PC-3 (cell line): ENCODE data around the gene CLRN3. TPM values are rescaled to one million over a fixed set of nuclear protein-coding genes. Genes with fewer than 3 reads are reported as not detected.

Experiments
- ATAC-seq: fragments of 200-7000 bp; cut with Tn5 transposase; 2 replicates; pipeline ENCODE4 v1.9.1; 2020; ENCODE audit warnings: mild to moderate bottlenecking, moderate library complexity
- BruUV-seq: library from RNA; stranded (reverse); fragments of 400-500 nt; replicated peaks from 2 replicates; lab custom pipeline; 2021; lab: Mats Ljungman, UMichigan
- CTCF ChIA-PET: fragments of 300-600 bp; sonication (Branson Sonifier 250); formaldehyde crosslinking; loops from one replicate; lab custom pipeline; 2022; ENCODE audit warnings: antibody characterized with exemption; lab: Charles Lee
- POLR2A ChIA-PET: fragments of 300-600 bp; sonication (Branson Sonifier 250); formaldehyde crosslinking; loops from one replicate; lab custom pipeline; 2022; ENCODE audit warnings: antibody characterized with exemption; ENCODE audit not compliant: unreplicated experiment; lab: Charles Lee
- DNase-seq: peaks from one replicate; pipeline ENCODE4 v3.0.0-alpha.2; 2015
- H2AFZ ChIP-seq: fragments of 300-600 bp; sonication (generic); 2 replicates; pipeline ENCODE4 v1.6.0; 2016; ENCODE audit warnings: antibody characterized with exemption, low read length
- H3F3A ChIP-seq: fragments of 300-600 bp; sonication (generic); one replicate; pipeline ENCODE4 v1.6.0; 2017; ENCODE audit warnings: antibody characterized with exemption, low read length, control low read depth, mild to moderate bottlenecking; ENCODE audit not compliant: unreplicated experiment
- H3K27ac ChIP-seq: fragments of 300-600 bp; sonication (generic); 2 replicates; pipeline ENCODE4 v1.5.1; 2016; ENCODE audit warnings: mild to moderate bottlenecking, low read length
- H3K27me3 ChIP-seq: fragments of 300-600 bp; sonication (generic); 2 replicates; pipeline ENCODE4 v1.6.1; 2016; ENCODE audit warnings: low read length, mixed read lengths
- H3K36me3 ChIP-seq: fragments of 300-600 bp; sonication (generic); 2 replicates; pipeline ENCODE4 v1.6.1; 2016; ENCODE audit warnings: low read depth, mixed run types, low read length, mixed read lengths
- H3K4me1 ChIP-seq: fragments of 300-600 bp; sonication (generic); 2 replicates; pipeline ENCODE4 v1.5.1; 2016; ENCODE audit warnings: low read length; ENCODE audit not compliant: insufficient read depth
- H3K4me2 ChIP-seq: fragments of 300-600 bp; sonication (generic); 2 replicates; pipeline ENCODE4 v1.6.0; 2016; ENCODE audit warnings: low read length
- H3K4me3 ChIP-seq: fragments of 300-600 bp; sonication (generic); 2 replicates; pipeline ENCODE4 v1.5.1; 2016; ENCODE audit warnings: mild to moderate bottlenecking, low read length, mixed read lengths
- H3K79me2 ChIP-seq: fragments of 300-600 bp; sonication (generic); 2 replicates; pipeline ENCODE4 v1.6.1; 2017; ENCODE audit warnings: low read length, mixed read lengths
- H3K9ac ChIP-seq: fragments of 300-600 bp; sonication (generic); 2 replicates; pipeline ENCODE4 v1.6.0; 2016; ENCODE audit warnings: mild to moderate bottlenecking, low read length
- H3K9me2 ChIP-seq: fragments of 300-600 bp; sonication (generic); replicated peaks from 2 replicates; pipeline ENCODE4 v1.6.1; 2016; ENCODE audit warnings: mixed run types, low read length, mixed read lengths
- H3K9me3 ChIP-seq: fragments of 300-600 bp; sonication (generic); 2 replicates; pipeline ENCODE4 v1.6.1; 2016; ENCODE audit warnings: low read length, mixed read lengths
- H4K20me1 ChIP-seq: fragments of 300-600 bp; sonication (generic); 2 replicates; pipeline ENCODE4 v1.6.1; 2016; ENCODE audit warnings: low read length, mixed read lengths
- CTCF ChIP-seq: fragments of 300-600 bp; sonication (generic); conservative IDR thresholded peaks from 2 replicates; pipeline ENCODE4 v1.5.1; 2017; ENCODE audit warnings: antibody characterized with exemption, low read depth, mild to moderate bottlenecking, low read length
- EZH2 ChIP-seq: fragments of 300-600 bp; sonication (generic); IDR thresholded peaks from one replicate; pipeline ENCODE4 v1.6.1; 2017; ENCODE audit warnings: antibody characterized with exemption, mild to moderate bottlenecking, low read length; ENCODE audit not compliant: unreplicated experiment
- EZH2phosphoT487 ChIP-seq: fragments of 300-600 bp; sonication (generic); IDR thresholded peaks from 2 replicates; pipeline ENCODE4 v1.6.1; 2018; ENCODE audit warnings: mild to moderate bottlenecking, antibody characterized with exemption, low read length, borderline replicate concordance
- intact Hi-C: fragments of 100-400 bp; cut with micrococcal nuclease; formaldehyde crosslinking; loops from 2 replicates; pipeline ENCODE4 v1.9.0; 2023
- total RNA-seq: library from RNA; depleted of rRNA; stranded (reverse); fragments of >200 nt; gene quantifications from 2 replicates; pipeline ENCODE4 v1.2.3, GENCODE V29; 2014

Gene CLRN3
- total RNA-seq, 1 experiment from 2014 or later = not detected

- Histone ChIP-seq H3K4me1 (peaks cover 12% of the 10 kb centered on the region), H3K9me2 (no peaks in the 10 kb centered on the region), H3K79me2 (no peaks in the 10 kb centered on the region), H3K9ac (no peak overlapping the region), H3F3A (no peaks in the 10 kb centered on the region), H3K27me3 (no peaks in the 10 kb centered on the region), H3K27ac (no peak overlapping the region), H3K9me3 (no peaks in the 10 kb centered on the region), H3K36me3 (no peaks in the 10 kb centered on the region), H3K4me2 (no peak overlapping the region), H2AFZ (no peak overlapping the region), H3K4me3 (no peak overlapping the region), H4K20me1 (no peaks in the 10 kb centered on the region)
- BruUV-seq = no TSS peak
- CTCF ChIA-PET = no interaction called here
- TF ChIP-seq EZH2phosphoT487 = no peak
- TF ChIP-seq EZH2 = no peak
- TF ChIP-seq CTCF = no peak
- no peak for ATAC-seq
- POLR2A ChIA-PET = no interaction called here
- intact Hi-C loops = no loop called here
- DNase-seq = no peak
Observed at GRCh38 chr10:127913368-127913759, 20.6 kb upstream of the CLRN3 start.

GRCh38 chr10:127912607-127913367, 20.0 kb upstream of the CLRN3 start:
- Histone ChIP-seq H3K4me3 (no peak overlapping the region), H3K9me2 (no peaks in the 10 kb centered on the region), H3K27ac (no peak overlapping the region), H3K9me3 (no peaks in the 10 kb centered on the region), H3K4me2 (no peak overlapping the region), H3F3A (no peaks in the 10 kb centered on the region), H3K79me2 (no peaks in the 10 kb centered on the region), H3K36me3 (no peaks in the 10 kb centered on the region), H4K20me1 (no peaks in the 10 kb centered on the region), H3K27me3 (no peaks in the 10 kb centered on the region), H2AFZ (no peak overlapping the region), H3K9ac (no peak overlapping the region), H3K4me1 (peaks cover 18% of the 10 kb centered on the region)
- no peak for ATAC-seq
- DNase-seq = no peak
- no TSS peak for BruUV-seq
- TF ChIP-seq EZH2 (no peak), CTCF (no peak), EZH2phosphoT487 (no peak)
- intact Hi-C loops = no loop called here
- CTCF ChIA-PET = no interaction called here
- POLR2A ChIA-PET = no interaction called here

- H3K9ac ChIP-seq = no peak overlapping the region
- DNase-seq (no peak), ATAC-seq (no peak)
- no peak overlapping the region for H3K27ac ChIP-seq
- H2AFZ ChIP-seq = no peak overlapping the region
- ChIA-PET CTCF (no interaction called here), POLR2A (no interaction called here)
- peaks cover 21% of the 10 kb centered on the region for H3K4me1 ChIP-seq
- H3K36me3 ChIP-seq = no peaks in the 10 kb centered on the region
- no peak overlapping the region for H3K4me2 ChIP-seq
- H3K27me3 ChIP-seq = no peaks in the 10 kb centered on the region
- no peaks in the 10 kb centered on the region for H4K20me1 ChIP-seq
- H3K79me2 ChIP-seq = no peaks in the 10 kb centered on the region
- no peaks in the 10 kb centered on the region for H3F3A ChIP-seq
- H3K9me3 ChIP-seq = no peaks in the 10 kb centered on the region
- intact Hi-C loops = no loop called here
- TF ChIP-seq EZH2phosphoT487 = no peak
- TF ChIP-seq CTCF = no peak
- no peak for TF ChIP-seq EZH2
- no peaks in the 10 kb centered on the region for H3K9me2 ChIP-seq
- no peak overlapping the region for H3K4me3 ChIP-seq
- no TSS peak for BruUV-seq
Observed at GRCh38 chr10:127911867-127912257, 19.1 kb upstream of the CLRN3 start.
